Loucy (cell line): ENCODE measurements around the gene ASPHD1.

ENCODE experiments used
- EZH2phosphoT487 ChIP-seq: fragments of 200-600 bp; IDR thresholded peaks from 2 replicates; pipeline ENCODE4 v1.6.1; 2018; ENCODE audit warnings: antibody characterized with exemption, mild to moderate bottlenecking, moderate library complexity, borderline replicate concordance
- TF ChIP-seq, protein P1 (sequence below): fragments of 200-600 bp; sonication (generic); conservative IDR thresholded peaks from 2 replicates; pipeline ENCODE4 v1.5.1; 2014; ENCODE audit warnings: mild to moderate bottlenecking, antibody characterized with exemption, low read length

DNA sequence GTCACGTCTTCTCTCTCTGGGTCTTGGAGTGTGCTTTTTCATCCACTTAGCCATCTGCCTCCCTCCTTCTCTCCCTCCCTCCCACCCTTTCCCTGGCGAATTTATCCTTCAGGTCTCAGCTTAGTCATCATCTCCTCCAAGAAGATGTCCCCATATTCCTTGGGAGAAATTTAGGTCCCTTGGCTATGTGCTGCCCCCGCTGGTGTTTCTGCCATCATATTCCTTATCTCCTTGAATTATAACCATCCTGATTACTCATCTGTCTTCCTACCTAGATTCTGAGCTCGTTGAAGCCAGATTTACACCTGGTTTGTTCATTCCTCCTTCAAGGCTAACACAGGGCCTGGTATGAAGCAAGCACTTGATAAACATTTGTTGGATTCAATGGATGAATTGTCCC is 5.9 kb upstream of the ASPHD1 start:
- TF ChIP-seq, protein P1, sequence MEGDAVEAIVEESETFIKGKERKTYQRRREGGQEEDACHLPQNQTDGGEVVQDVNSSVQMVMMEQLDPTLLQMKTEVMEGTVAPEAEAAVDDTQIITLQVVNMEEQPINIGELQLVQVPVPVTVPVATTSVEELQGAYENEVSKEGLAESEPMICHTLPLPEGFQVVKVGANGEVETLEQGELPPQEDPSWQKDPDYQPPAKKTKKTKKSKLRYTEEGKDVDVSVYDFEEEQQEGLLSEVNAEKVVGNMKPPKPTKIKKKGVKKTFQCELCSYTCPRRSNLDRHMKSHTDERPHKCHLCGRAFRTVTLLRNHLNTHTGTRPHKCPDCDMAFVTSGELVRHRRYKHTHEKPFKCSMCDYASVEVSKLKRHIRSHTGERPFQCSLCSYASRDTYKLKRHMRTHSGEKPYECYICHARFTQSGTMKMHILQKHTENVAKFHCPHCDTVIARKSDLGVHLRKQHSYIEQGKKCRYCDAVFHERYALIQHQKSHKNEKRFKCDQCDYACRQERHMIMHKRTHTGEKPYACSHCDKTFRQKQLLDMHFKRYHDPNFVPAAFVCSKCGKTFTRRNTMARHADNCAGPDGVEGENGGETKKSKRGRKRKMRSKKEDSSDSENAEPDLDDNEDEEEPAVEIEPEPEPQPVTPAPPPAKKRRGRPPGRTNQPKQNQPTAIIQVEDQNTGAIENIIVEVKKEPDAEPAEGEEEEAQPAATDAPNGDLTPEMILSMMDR = no peak
- no peak for TF ChIP-seq EZH2phosphoT487
